NCI-H2171 treated with DMSO at 0.1 percent for 48 hours (cell line): ENCODE results near the gene GRIK4.
"Not testable (repeated sequence)": the region's sequence is repeated elsewhere in the genome, so short reads cannot be mapped to it uniquely, and the experiment has no call there.

ENCODE experiments used
- DNase-seq: peaks from one replicate; lab custom pipeline; 2025; lab: John Stamatoyannopoulos, UW

GRIK4 gene

GRCh38 chr11:120574876-120575275 is 63.3 kb downstream of the GRIK4 start:
- no peak for DNase-seq

DNA sequence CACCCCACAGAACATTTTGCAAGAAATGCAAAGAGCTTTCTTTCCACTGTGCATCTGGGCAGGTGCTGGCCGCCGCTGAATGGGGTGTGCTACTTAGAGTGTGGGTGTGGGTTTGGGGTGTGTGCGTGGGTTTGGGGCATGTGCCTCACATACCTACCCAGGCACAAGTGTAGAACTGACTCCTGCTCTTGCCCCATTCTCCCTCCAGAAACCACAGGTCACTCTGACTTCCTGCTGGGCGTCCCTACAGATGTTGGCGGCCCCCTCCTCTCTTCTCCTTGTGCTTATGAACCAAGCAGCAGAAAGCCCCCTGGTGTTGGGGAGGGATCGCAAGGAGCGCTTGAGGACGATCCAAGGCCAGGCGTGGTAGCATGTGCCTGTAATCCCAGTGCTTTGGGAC is 63.9 kb downstream of the GRIK4 start:
- DNase-seq, result no peak

DNA sequence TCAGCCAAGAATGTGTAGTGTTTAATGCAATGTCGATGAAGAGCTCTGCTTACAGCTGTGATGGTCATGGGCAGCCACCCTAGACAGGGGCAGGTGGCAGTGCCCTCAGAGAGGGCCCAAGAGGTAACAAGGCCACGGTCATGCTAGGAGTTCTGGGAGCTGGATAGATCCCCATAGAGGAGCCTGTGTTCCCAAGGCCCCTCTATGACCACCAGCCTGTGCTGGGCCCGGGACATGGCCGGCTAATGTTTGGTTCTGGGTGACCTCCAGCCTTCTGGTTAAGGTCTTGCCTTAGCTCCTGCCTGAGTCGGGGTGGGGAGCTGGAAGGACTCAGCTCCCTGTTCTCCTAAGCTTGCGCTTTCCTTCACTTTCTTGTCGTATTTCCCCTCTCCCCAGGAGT is 65.1 kb downstream of the GRIK4 start:
- DNase-seq, result no peak

DNA sequence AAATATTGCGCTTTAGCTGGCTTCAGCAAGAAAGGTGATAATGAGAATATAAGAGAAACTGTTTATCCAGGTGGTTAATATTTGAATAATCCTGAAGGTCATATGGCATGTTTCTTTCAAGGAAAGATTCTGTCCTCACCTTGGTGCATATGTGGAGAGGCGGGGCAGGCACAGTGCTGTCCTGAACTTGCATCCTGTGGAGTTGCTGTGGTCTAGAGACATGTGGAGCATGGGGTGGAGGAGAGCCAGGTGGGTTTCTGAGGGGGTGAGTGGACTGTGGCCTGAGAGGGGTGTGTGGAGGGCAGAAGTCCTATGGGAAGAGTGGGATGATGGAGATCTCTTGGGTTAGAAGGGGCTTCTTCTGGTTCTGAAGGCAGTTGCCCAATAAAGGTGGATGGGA is 65.5 kb downstream of the GRIK4 start:
- no peak for DNase-seq

DNA sequence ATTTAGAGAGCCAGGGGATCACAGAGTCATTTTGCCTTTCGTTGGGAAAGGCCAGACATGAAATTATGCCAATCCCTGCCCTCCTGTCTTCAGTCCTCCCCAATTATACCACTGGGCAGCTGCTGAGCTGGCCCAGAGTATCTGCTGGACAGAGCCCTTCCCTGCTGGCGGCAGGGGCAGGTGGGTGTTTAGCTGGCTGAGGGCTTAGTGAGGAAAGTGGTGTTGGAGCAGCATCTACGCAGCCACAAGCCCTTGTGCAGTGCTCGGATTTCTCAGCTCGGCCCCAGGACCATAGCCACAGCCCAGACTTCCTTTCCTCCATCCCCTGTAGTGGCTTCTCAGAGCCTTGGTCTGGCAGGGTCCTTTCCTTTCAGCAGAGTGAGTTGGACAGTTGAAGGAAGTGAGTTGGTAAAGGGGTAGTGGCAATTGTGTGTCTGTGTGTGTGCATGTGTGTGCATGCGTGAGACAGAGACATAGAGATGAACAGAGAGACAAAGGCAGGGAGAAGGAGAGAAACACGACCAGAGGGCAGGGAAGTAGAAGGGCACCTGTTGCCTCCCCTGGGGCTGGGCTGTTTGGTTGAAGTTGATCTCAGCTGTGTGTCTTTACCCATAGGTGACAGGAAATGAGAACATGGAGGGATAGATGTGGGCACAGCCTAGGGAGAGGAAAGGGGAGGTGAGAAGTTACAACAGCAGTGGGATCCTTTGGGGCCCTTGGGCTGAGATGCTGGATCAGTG is 66.2 kb downstream of the GRIK4 start:
- DNase-seq, result no peak

- DNase-seq, result no peak
Observed at GRCh38 chr11:120578596-120579154, 67.1 kb downstream of the GRIK4 start.

- no peak for DNase-seq
Observed at GRCh38 chr11:120579611-120580031, 68.1 kb downstream of the GRIK4 start.

DNA sequence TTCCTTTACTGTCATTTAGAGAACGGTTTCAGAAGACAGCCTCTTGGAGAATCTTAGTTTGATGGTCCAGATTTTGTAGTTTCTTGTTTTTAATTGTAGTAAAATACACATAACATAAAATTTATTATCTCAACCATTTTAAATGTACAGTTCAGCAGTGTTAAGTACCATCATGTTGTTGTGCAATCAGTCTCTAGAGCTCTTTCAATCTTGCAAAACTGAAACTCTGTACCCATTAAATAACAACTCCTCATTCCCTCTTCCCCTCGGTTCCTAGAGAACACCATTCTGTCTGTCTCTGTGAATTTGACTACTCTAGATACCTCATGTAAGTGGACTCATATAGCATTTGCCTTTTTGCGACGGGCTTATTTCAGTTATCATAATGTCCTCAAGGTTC is 69.8 kb downstream of the GRIK4 start:
- no peak for DNase-seq

- DNase-seq, result not testable (repeated sequence)
Observed at GRCh38 chr11:120582535-120582934, 71.0 kb downstream of the GRIK4 start.

DNA sequence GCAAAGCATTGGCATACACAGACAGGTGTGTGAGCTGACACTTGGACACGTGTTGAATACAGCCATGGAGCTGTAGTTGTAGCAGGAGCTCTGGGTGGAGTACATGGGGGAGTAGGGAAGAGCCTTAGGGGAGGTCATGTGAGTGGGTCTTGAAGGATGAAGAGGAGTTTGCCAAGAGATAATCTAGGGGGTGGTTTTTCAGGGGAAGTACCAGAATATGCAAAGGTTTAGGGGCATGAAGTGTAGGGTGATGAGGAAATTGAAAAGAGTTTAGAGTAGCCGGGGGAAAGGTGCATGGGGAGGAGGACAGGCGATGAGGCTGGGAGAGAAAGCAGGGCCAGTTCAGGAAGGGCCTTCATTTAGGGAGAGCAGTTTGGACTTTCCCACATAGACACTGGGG is 74.5 kb downstream of the GRIK4 start:
- DNase-seq, result no peak

DNA sequence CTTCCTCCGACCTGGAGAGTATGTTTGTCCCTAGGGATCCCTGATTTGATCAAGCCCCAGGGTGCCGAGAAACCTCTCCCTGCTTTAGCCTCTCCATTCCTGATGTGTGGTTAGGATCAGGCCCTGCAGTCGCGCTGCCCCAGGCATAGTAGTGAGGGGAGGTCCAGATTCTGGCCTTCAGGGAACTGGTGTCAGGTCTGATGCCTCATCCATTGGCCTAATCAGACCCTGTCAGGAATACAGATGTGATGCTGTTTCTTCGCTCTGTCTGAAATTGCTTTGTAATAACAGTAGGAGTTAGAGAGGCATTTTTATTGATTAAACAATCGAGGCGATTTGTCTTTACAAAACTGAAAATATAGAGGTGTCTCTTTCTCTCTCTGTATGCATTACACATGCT is 75.2 kb downstream of the GRIK4 start:
- DNase-seq, result no peak

- no peak for DNase-seq
Observed at GRCh38 chr11:120587299-120587698, 75.8 kb downstream of the GRIK4 start.

- DNase-seq, result no peak
Observed at GRCh38 chr11:120589376-120589775, 77.8 kb downstream of the GRIK4 start.

DNA sequence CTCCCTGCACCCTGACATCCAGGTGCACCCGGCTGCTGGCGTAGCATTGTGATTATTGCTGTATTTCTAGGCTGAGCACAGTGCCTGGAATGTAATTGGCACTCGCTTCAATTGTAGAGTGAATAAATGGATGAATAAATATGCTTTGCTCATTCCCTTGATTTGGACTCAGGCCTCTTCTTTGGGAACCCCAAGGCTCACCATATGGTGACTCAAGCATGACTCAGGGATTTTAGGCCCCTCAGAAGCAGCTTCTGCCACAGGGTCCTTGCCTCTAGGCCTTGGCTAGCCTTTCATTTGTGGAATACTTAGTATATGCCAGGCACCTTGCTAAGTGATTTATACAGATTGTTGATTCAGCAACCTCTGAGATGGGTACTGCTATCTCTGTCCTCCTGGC is 78.9 kb downstream of the GRIK4 start:
- no peak for DNase-seq

- no peak for DNase-seq
Observed at GRCh38 chr11:120594746-120595145, 83.2 kb downstream of the GRIK4 start.

- DNase-seq, result no peak
Observed at GRCh38 chr11:120595557-120595956, 84.0 kb downstream of the GRIK4 start.

DNA sequence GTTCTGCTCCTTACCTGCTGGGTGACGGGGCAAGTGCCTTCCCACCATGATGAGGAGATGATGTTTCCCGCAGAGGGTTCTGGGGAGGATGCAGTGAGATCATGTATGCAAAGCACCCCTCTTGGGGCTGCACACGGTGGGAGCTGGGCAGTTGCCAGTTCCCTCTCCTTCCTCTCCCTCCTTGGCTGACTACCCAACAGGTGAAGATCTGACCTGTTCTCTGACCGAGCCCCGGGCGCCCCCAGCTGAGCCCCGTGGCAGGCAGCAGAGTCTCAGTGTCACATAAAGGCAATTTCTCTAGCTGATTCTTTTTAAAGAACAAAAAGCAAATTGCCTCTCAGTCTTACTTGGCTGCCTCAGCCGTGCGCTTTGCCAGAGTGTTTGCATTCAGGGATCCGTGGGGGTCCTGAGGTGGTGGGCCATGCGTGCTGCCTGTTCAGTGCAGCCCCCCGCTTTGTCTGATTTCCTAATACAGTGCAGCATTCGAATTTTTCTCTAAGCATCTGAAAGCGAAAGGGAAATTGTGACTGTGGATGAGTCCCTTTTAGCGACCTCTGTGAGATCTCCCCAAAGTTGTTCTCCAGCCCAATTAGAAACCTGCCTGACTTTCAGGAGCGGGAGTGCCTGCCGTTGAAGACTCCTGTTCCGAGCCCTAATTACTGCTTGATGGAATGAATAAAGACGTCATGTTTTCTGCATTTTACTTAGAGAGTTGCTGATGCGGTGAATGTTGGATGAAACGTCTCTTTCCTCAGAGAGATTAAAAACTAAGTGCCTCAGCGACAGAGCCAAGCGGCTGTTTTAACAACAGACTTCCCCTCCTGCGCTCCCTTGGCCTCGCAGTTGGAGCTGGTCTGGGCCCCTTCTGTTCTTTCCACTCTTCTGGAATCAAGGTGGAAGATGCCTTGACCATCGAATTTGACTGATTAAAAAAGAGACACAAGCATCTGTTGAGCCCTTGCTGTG is 86.0 kb downstream of the GRIK4 start:
- no peak for DNase-seq

DNA sequence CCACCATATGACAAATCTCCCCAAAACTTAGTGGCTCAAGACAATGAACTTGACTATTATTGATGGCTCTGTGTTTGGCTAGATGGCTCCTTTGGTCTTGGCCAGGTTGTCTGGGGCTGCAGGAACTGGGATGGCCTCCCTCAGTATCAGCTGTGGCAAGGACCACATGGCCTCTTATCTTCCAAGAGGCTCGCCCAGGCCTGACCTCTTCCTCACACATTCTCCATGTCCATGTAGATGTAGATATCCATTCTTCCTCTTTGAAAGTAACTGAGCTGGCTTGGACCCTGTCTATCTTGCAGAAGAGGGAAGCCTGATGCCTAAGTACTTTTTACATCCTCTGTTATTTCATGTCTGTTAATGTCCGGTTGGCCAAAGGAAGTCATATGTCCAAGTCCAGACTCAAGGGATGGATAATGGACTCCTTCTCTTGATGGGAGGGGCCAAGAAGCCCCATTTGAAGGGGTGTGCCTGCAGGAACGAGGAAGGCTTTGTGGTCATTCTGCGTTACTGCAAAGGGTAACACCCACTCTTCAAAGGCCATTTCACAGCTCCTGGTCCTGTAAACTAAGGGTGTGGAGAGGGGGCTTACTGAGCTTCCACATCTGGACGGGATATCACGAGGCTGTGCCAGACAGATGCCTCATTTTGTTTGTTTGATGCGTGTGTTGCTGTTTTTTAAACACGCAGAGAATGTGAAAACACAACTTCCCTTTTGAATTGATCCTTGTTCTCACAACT is 87.1 kb downstream of the GRIK4 start:
- DNase-seq, result no peak

- no peak for DNase-seq
Observed at GRCh38 chr11:120599816-120600420, 88.4 kb downstream of the GRIK4 start.

GRCh38 chr11:120601536-120601935 is 90.0 kb downstream of the GRIK4 start:
- peak; percentile 23 for DNase-seq

GRCh38 chr11:120603071-120603470 is 91.5 kb downstream of the GRIK4 start:
- DNase-seq, result no peak

DNA sequence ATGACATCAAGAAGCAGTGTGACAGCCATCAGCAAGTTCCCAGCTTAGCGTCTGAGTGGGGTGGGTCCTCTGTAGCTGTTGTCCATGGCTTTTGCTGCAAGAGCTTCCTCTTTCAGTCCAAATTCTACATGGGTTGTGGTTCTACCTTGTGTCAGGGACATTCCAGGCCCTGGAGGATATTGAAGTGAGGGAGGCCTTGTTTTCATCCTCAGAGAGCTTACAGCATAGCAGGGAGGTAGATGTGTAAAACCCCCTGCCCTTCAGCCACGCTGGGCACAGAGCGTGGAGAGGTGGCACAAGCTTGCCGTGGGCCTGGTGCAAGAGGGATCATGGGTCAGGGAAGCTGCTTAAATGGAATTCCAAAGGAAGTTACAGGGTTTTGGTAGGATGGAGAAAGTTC is 93.9 kb downstream of the GRIK4 start:
- DNase-seq, result no peak
